Measurements from ENCODE around the gene BLCAP.

Gene BLCAP

DNA sequence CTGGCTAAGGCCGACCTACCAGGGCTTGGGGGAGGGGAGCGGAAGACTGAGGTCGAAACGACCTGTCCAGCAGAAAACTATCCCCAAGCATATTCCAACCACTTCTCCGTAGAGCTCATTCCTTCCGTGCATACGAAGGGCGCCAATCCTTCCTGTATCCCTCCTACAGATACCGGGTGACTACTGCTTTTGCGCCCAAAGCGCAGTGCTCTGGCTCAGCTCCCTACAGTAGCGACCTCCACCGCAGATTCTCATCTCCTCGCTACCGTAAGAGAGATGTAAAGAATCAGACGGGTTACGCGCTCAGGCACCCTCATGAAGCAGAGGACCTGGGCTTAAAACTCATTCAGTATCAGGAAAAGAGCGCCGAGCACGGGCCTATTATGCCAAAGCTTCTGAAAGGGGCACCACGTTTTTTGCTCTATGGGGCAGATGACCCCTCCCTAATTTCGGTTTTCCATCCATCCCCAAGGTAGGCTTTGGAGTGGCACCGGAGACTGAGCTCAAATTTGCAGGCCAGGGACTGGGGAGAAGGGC is 7.2 kb downstream of the BLCAP start:
- no peaks in the 10 kb centered on the region for H3K27me3 ChIP-seq (ENCODE audit: control insufficient read depth, low read length)
- H4K20me1 ChIP-seq (ENCODE audit: control insufficient read depth, insufficient read depth, low read depth, low read length) = peaks cover 6% of the 10 kb centered on the region; the same call in 1 of the 2 replicates
- peaks cover 56% of the 10 kb centered on the region for H3K79me2 ChIP-seq (ENCODE audit: control insufficient read depth, low read length)
- no peaks in the 10 kb centered on the region for H3F3A ChIP-seq (ENCODE audit: control insufficient read depth, insufficient read depth)
- H3K4me2 ChIP-seq (ENCODE audit: low read length) = no peak overlapping the region
- 0 out of 2 replicates have a peak, but pooled peaks cover 8% of the 10 kb centered on the region for H3K36me3 ChIP-seq (ENCODE audit: control insufficient read depth, low read length)
- no peaks in the 10 kb centered on the region for H3K9me3 ChIP-seq (ENCODE audit: control insufficient read depth, insufficient read depth, low read length)
- no peaks in the 10 kb centered on the region for H3K9me2 ChIP-seq (replicated peaks; ENCODE audit: control insufficient read depth, low read length)
- H3K4me1 ChIP-seq (ENCODE audit: control insufficient read depth, low read length) = peaks cover 8% of the 10 kb centered on the region
- H3K4me3 ChIP-seq (ENCODE audit: low read length) = no peak overlapping the region
- H3K27ac ChIP-seq (ENCODE audit: low read depth, low read length) = no peak overlapping the region
- TF ChIP-seq, protein P1, sequence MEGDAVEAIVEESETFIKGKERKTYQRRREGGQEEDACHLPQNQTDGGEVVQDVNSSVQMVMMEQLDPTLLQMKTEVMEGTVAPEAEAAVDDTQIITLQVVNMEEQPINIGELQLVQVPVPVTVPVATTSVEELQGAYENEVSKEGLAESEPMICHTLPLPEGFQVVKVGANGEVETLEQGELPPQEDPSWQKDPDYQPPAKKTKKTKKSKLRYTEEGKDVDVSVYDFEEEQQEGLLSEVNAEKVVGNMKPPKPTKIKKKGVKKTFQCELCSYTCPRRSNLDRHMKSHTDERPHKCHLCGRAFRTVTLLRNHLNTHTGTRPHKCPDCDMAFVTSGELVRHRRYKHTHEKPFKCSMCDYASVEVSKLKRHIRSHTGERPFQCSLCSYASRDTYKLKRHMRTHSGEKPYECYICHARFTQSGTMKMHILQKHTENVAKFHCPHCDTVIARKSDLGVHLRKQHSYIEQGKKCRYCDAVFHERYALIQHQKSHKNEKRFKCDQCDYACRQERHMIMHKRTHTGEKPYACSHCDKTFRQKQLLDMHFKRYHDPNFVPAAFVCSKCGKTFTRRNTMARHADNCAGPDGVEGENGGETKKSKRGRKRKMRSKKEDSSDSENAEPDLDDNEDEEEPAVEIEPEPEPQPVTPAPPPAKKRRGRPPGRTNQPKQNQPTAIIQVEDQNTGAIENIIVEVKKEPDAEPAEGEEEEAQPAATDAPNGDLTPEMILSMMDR (IDR thresholded peaks at IDR 0.05; ENCODE audit: low read depth, low read length, poor library complexity, severe bottlenecking) = no peak
- no peak for TF ChIP-seq EZH2phosphoT487 (IDR thresholded peaks at IDR 0.05; ENCODE audit: borderline replicate concordance, low read length)

DNA sequence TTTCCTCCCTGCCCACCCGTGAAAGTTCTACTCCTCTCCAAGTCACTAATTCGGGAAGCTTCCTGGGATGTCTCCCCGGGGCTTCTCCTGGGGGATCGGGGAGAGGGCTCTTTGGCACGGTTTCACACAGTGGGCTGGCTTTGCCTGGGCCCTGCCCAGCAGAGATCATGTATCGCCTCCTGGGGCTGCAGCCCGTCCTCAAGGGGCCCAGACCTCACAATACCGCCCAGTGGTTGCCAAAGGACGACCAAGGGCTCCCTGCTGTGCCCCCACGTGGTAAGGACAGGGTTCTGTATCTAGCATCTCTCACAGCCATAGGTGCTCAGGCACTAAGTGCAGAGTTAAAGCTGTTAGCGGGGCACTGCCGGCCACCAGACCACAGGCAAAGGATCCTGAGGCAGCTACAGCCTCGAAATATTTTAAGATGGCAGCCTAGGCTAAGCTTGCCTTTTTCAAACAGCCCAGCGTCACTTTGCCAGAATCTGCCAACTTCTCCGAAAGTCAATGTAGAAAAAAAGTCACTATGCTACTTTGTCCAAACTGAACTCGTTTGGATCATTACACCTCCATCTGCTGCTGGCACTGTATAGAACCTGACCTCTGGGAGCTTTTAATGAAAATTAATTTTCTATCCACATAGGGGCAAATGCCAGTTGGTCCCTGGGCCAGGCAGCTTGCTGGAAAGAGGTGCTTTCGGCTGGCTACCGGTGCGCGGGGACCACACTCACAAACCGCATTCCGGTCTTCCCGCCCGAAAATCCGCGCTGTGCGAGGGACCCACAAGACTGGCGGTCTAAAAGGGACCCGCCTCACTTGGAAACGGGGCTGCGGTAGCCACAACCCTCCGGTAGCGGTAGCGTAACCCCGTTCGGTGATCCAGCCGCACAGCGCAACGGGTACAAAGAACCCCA is 7.9 kb downstream of the BLCAP start:
- Histone ChIP-seq H3K79me2 (ENCODE audit: control insufficient read depth, low read length) (peaks cover 48% of the 10 kb centered on the region), H3K36me3 (ENCODE audit: control insufficient read depth, low read length) (0 out of 2 replicates have a peak, but pooled peaks cover 6% of the 10 kb centered on the region), H3K9me2 (replicated peaks; ENCODE audit: control insufficient read depth, low read length) (no peaks in the 10 kb centered on the region), H3K27ac (ENCODE audit: low read depth, low read length) (no peak overlapping the region), H3K27me3 (ENCODE audit: control insufficient read depth, low read length) (no peaks in the 10 kb centered on the region), H3F3A (ENCODE audit: control insufficient read depth, insufficient read depth) (no peaks in the 10 kb centered on the region), H3K4me3 (ENCODE audit: low read length) (no peak overlapping the region), H3K4me1 (ENCODE audit: control insufficient read depth, low read length) (peaks cover under 1% of the 10 kb centered on the region; the same call in 1 of the 2 replicates), H4K20me1 (ENCODE audit: control insufficient read depth, insufficient read depth, low read depth, low read length) (no peaks in the 10 kb centered on the region), H3K9me3 (ENCODE audit: control insufficient read depth, insufficient read depth, low read length) (no peaks in the 10 kb centered on the region), H3K4me2 (ENCODE audit: low read length) (no peak overlapping the region)
- no peak for TF ChIP-seq EZH2phosphoT487 (IDR thresholded peaks at IDR 0.05; ENCODE audit: borderline replicate concordance, low read length)
- TF ChIP-seq, protein P1 (IDR thresholded peaks at IDR 0.05; ENCODE audit: low read depth, low read length, poor library complexity, severe bottlenecking) = peak; percentile 9

DNA sequence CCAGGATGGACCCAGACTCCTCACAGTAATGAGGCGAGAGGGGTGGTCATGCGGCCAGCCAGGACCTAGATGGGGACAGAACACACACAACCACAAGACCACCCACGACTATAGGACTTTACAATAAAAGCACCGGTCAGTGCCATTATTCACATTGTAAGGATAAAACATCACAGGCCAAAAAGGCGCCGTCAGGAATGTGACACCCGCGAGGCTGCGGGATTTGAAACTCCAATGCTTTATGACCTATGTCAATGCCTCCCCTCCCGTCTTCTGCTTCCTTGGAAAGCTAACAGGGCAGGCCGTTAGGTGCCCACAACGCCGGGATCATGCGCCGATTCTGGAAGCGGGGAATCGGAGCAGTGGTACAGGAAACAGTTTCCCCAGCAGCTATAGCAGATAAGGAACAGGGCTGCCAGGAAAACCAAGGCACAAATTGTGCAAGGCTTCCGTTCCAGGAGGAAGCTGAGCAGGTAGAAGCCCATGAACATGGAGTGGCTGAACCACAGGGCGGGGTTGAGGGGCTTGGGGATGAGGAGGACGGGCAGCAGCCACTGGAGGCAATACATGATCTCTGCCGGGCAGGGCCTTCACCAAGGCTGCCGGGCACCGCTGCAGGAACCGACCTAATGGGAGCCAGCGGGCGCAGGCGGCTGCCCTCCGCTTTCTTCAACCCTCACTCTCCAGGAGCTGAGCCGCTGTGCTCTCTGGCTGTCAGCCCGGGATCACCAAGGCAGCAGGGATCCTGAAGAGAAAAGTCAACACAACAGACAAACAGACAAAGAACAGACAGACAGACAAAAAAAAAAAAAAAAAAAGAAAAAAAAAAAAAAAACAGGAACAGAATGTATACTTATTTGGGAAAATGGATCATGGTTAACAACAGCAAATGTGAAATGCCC is 8.8 kb downstream of the BLCAP start:
- TF ChIP-seq EZH2phosphoT487 (IDR thresholded peaks at IDR 0.05; ENCODE audit: borderline replicate concordance, low read length) = no peak
- TF ChIP-seq, protein P1 (IDR thresholded peaks at IDR 0.05; ENCODE audit: low read depth, low read length, poor library complexity, severe bottlenecking) = no peak
- Histone ChIP-seq H3K79me2 (ENCODE audit: control insufficient read depth, low read length) (peaks cover 39% of the 10 kb centered on the region), H3K36me3 (ENCODE audit: control insufficient read depth, low read length) (peaks cover 13% of the 10 kb centered on the region; the same call in 1 of the 2 replicates), H3K9me3 (ENCODE audit: control insufficient read depth, insufficient read depth, low read length) (no peaks in the 10 kb centered on the region), H3K4me2 (ENCODE audit: low read length) (no peak overlapping the region), H3K9me2 (replicated peaks; ENCODE audit: control insufficient read depth, low read length) (no peaks in the 10 kb centered on the region), H4K20me1 (ENCODE audit: control insufficient read depth, insufficient read depth, low read depth, low read length) (no peaks in the 10 kb centered on the region), H3K4me1 (ENCODE audit: control insufficient read depth, low read length) (no peaks in the 10 kb centered on the region), H3K27ac (ENCODE audit: low read depth, low read length) (no peak overlapping the region), H3K27me3 (ENCODE audit: control insufficient read depth, low read length) (no peaks in the 10 kb centered on the region), H3F3A (ENCODE audit: control insufficient read depth, insufficient read depth) (no peaks in the 10 kb centered on the region), H3K4me3 (ENCODE audit: low read length) (no peak overlapping the region)
